ENCODE measurements around the gene KHK. TPM values are rescaled to one million over a fixed set of nuclear protein-coding genes. Genes with fewer than 3 reads are reported as not detected.
"Not testable (repeated sequence)": the region's sequence is repeated elsewhere in the genome, so short reads cannot be mapped to it uniquely, and the experiment has no call there.

Gene KHK
- total RNA-seq, 1 experiment from 2014 or later: 9.3 TPM

DNA sequence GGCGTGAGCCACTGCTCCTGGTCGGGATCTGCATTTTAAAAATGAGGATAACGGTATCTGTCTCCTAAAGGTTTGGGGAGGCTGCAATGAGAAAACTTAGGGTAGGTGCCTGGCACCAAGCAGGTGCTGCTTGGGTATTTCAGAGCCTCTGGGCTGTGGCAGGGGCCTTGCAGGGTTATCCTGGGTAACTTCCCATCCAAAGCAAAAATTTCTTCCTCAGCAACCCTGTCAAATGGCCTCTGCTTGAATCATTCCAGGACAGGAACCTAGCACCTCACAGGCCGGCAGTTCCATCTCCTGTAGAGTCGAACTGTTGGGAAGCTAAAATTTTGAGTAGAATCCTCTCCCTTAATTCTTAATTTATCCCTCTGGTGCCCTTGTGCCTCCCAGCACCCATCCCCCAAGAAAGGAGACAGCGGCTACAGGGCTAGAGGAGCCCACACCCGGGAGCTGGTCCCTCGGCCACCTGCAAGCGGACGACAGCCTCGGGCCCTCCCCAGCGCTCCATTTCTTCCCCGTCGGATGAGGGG lies 31.5 kb downstream of the KHK start:
- Mint-ChIP-seq H3K9me3 (ENCODE audit: unreplicated experiment) (no peaks in the 10 kb centered on the region), H3K27ac (ENCODE audit: unreplicated experiment) (no peak overlapping the region), H3K4me1 (ENCODE audit: low read depth, unreplicated experiment) (no peaks in the 10 kb centered on the region), H3K27me3 (ENCODE audit: insufficient read depth, unreplicated experiment) (peaks cover 13% of the 10 kb centered on the region), H3K4me3 (ENCODE audit: unreplicated experiment) (peak overlapping the region; percentile 76), H3K36me3 (ENCODE audit: insufficient read depth, unreplicated experiment) (peaks cover 6% of the 10 kb centered on the region)
- no peaks in the 10 kb centered on the region for H3K9me3 ChIP-seq
- intact Hi-C loops (cut with micrococcal nuclease; ENCODE audit: unreplicated experiment): no loop called here
- TF ChIP-seq, protein P1, sequence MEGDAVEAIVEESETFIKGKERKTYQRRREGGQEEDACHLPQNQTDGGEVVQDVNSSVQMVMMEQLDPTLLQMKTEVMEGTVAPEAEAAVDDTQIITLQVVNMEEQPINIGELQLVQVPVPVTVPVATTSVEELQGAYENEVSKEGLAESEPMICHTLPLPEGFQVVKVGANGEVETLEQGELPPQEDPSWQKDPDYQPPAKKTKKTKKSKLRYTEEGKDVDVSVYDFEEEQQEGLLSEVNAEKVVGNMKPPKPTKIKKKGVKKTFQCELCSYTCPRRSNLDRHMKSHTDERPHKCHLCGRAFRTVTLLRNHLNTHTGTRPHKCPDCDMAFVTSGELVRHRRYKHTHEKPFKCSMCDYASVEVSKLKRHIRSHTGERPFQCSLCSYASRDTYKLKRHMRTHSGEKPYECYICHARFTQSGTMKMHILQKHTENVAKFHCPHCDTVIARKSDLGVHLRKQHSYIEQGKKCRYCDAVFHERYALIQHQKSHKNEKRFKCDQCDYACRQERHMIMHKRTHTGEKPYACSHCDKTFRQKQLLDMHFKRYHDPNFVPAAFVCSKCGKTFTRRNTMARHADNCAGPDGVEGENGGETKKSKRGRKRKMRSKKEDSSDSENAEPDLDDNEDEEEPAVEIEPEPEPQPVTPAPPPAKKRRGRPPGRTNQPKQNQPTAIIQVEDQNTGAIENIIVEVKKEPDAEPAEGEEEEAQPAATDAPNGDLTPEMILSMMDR (IDR thresholded peaks at IDR 0.05; ENCODE audit: insufficient read depth in 1 of 2, low read depth in 1 of 2, low read length in 1 of 2, severe bottlenecking in 1 of 2, unreplicated experiment in 1 of 2): no peak
- ChIA-PET CTCF (interaction anchor here (1.3 kb wide), 1 partner anchor 174 kb away, joined by 3 read pairs; no protein-coding TSS in a partner anchor), POLR2A (no interaction called here)
- H3K4me1 ChIP-seq: 0 out of 2 replicates have a peak, but pooled peaks cover 3% of the 10 kb centered on the region
- no peak for DNase-seq
- no peaks in the 10 kb centered on the region for H3K36me3 ChIP-seq (ENCODE audit: control insufficient read depth, insufficient read depth, low read length)
- H3K27me3 ChIP-seq (replicated peaks; ENCODE audit: control insufficient read depth, insufficient read depth, low read length): no peaks in the 10 kb centered on the region
- BruUV-seq (replicated peaks): no TSS peak
- H3K4me3 ChIP-seq (ENCODE audit: low read depth, low read length): peak overlapping the region; percentile 61

GRCh38 chr2:27118525-27119329 lies 32.2 kb downstream of the KHK start, which contains the start of gene CGREF1:
CGREF1 (minus strand) TSS chr2:27119128; CDS start chr2:27104366, 14,762 bp downstream.
- ChIA-PET CTCF (interaction anchor here (1.3 kb wide), 1 partner anchor 174 kb away, joined by 3 read pairs; no protein-coding TSS in a partner anchor), POLR2A (no interaction called here)
- no TSS peak for BruUV-seq (replicated peaks)
- peaks cover 4% of the 10 kb centered on the region; the same call in 1 of the 2 replicates for H3K4me1 ChIP-seq
- H3K27me3 ChIP-seq (replicated peaks; ENCODE audit: control insufficient read depth, insufficient read depth, low read length): no peaks in the 10 kb centered on the region
- no peaks in the 10 kb centered on the region for H3K4me1 Mint-ChIP-seq (ENCODE audit: low read depth, unreplicated experiment)
- no peaks in the 10 kb centered on the region for H3K36me3 ChIP-seq (ENCODE audit: control insufficient read depth, insufficient read depth, low read length)
- intact Hi-C loops (cut with micrococcal nuclease; ENCODE audit: unreplicated experiment): no loop called here
- H3K9me3 Mint-ChIP-seq (ENCODE audit: unreplicated experiment): no peaks in the 10 kb centered on the region
- TF ChIP-seq, protein P1 (IDR thresholded peaks at IDR 0.05; ENCODE audit: insufficient read depth in 1 of 2, low read depth in 1 of 2, low read length in 1 of 2, severe bottlenecking in 1 of 2, unreplicated experiment in 1 of 2): no peak
- peaks cover 6% of the 10 kb centered on the region for H3K36me3 Mint-ChIP-seq (ENCODE audit: insufficient read depth, unreplicated experiment)
- H3K27me3 Mint-ChIP-seq (ENCODE audit: insufficient read depth, unreplicated experiment): peaks cover 13% of the 10 kb centered on the region
- H3K4me3 ChIP-seq (ENCODE audit: low read depth, low read length): peak within 1 kb of the TSS; percentile 61
- peak within 1 kb of the TSS; percentile 76 for H3K4me3 Mint-ChIP-seq (ENCODE audit: unreplicated experiment)
- no peak within 1 kb of the TSS for H3K27ac Mint-ChIP-seq (ENCODE audit: unreplicated experiment)
- peak in 1 of 2 experiments; percentile 52 for DNase-seq
- H3K9me3 ChIP-seq: no peaks in the 10 kb centered on the region

DNA sequence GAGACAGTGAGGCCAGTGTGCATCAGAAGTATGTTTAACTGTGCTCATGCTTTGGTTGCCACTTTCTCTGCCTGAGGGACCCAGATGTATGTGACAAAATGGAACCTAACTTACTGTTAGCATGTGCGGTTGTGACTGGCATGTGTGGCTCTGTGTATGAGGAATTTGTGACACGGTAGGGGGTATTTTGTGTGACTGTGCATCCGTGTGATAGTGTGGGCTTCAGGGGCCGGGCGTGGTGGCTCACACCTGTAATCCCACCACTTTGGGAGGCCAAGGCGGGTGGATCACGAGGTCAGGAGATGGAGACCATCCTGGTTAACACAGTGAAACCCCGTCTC lies 32.7 kb downstream of the KHK start:
- H3K27me3 ChIP-seq (replicated peaks; ENCODE audit: control insufficient read depth, insufficient read depth, low read length); H3K9me3 Mint-ChIP-seq (ENCODE audit: unreplicated experiment); H3K36me3 Mint-ChIP-seq (ENCODE audit: insufficient read depth, unreplicated experiment); CTCF ChIA-PET; POLR2A ChIA-PET; H3K4me1 Mint-ChIP-seq (ENCODE audit: low read depth, unreplicated experiment); intact Hi-C loops (cut with micrococcal nuclease; ENCODE audit: unreplicated experiment); H3K36me3 ChIP-seq (ENCODE audit: control insufficient read depth, insufficient read depth, low read length); H3K27ac Mint-ChIP-seq (ENCODE audit: unreplicated experiment); H3K4me1 ChIP-seq; H3K9me3 ChIP-seq; BruUV-seq (replicated peaks); DNase-seq: not testable (repeated sequence)
- H3K4me3 Mint-ChIP-seq (ENCODE audit: unreplicated experiment): peak overlapping the region; percentile 76
- H3K27me3 Mint-ChIP-seq (ENCODE audit: insufficient read depth, unreplicated experiment): peaks cover 13% of the 10 kb centered on the region
- peak overlapping the region; percentile 61 for H3K4me3 ChIP-seq (ENCODE audit: low read depth, low read length)
